ENCODE measurements around the gene GRWD1. TPM values are rescaled to one million over a fixed set of nuclear protein-coding genes. Genes with fewer than 3 reads are reported as not detected.

The GRWD1 gene
- total RNA-seq, 2 donors from 2014 or later, result 22.3 to 25.1 TPM

DNA sequence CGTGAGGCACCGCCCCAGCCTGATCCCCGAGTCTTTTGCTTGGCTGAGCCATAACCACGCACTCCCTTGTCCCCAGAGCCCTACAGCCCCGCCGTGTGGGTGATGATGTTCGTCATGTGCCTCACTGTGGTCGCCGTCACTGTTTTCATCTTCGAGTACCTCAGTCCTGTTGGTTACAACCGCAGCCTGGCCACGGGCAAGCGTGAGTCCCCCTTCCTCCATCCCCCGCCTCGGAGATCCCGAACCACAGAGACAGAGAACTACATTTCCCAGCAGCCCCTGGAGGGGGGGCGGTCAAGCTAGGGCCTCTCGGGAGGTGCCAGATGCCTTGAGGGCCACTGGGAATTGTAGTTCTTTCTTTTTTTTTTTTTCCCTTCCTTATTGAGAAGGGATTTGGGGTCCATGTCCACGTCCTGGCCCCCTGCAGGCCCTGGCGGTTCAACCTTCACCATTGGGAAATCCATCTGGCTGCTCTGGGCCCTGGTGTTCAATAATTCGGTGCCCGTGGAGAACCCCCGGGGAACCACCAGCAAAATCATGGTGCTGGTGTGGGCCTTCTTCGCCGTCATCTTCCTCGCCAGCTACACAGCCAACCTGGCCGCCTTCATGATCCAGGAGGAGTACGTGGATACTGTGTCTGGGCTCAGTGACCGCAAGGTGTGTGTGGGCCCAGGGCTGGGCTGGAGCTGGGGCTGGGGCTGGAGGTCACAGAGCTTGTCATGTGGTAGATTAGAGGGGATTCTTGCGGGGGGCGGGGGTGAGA, 26.4 kb upstream of the GRWD1 start:
- peak; percentile 55 to 65 for DNase-seq
- no peak for ATAC-seq
- intact Hi-C loops (cut with DNase I, micrococcal nuclease), result no loop called here

DNA sequence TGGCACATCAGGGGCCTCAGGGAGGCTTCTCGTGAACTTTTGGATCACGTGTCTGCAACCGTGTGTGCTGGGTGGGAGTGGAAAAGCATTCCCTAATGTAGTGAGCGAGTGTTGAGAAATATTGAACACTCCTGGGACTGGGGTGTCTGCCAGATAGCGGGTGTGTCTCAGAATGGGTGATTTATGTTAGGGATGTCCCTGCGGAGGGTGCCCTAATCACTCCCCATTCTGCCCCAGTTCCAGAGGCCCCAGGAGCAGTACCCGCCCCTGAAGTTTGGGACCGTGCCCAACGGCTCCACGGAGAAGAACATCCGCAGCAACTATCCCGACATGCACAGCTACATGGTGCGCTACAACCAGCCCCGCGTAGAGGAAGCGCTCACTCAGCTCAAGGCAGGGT, 24.2 kb upstream of the GRWD1 start:
- intact Hi-C loops (cut with DNase I, micrococcal nuclease), result no loop called here
- no peak for ATAC-seq
- no peak for DNase-seq

DNA sequence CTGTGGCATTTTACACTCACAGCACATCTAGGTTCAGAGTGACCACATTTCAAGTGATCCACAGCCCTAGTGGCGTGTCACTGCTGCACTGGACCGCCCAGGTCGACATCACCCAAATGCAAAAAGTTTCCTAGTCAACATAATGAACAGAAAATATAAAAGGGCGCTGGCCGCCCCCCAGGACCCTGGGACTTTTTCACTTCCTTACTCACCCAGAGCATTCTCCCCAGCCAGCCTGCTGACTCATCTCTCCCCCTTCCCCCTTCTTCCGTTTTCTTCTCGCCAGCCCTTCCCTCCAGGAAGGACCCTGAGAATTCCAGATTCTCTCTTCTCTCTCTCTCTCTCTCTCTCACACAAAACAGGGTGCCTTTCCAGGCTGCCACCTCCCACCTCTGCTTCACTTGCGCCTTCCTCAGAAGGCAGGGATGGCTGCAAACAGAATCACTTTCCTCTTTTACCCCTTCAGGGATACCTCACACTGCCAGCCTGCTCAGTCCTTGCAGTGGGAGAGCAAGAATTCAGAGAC, 21.0 kb upstream of the GRWD1 start:
- ATAC-seq (peak; percentile 20), DNase-seq (peak in 1 of 2 donors; percentile 12)
- intact Hi-C loops (cut with DNase I, micrococcal nuclease), result no loop called here

DNA sequence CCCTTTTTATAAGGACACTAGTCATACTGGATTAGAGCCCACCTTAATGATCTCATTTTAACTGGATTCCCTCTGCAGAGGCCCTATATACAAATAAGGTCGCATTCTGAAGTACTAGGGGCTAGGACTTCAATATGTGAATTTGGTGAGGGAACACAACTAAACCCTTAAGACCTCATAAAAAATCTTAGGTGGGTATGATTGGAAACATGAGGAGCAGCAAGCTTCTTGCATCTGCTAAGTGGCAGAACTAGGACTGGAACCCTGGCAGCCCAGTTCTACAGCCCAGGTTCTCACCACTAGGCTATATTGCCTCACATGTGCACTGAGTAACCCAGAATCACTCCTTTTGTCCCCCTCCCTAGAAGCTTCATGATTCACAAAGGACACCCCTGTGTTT, 17.1 kb upstream of the GRWD1 start:
- DNase-seq, result no peak
- no peak for ATAC-seq
- intact Hi-C loops (cut with DNase I, micrococcal nuclease), result no loop called here

DNA sequence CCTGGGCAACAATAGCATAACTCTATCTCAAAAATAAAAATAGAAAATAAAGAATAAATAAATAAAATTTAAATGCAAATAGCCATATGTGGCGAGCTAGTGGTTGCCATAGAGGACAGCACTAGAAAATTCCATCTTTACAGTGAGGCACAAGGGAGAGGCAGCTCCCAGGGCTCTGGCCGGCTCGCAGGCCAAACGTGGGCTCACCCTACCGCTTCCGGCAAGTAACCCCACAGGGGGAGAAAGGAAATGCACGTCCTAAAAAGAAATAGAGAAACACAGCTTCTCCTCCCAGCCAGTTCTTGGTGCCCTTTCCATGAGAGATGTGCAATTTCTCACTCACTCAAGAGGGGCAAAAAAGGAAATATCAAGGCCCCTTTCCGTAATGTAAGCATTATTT, 12.4 kb upstream of the GRWD1 start:
- DNase-seq, result no peak

DNA sequence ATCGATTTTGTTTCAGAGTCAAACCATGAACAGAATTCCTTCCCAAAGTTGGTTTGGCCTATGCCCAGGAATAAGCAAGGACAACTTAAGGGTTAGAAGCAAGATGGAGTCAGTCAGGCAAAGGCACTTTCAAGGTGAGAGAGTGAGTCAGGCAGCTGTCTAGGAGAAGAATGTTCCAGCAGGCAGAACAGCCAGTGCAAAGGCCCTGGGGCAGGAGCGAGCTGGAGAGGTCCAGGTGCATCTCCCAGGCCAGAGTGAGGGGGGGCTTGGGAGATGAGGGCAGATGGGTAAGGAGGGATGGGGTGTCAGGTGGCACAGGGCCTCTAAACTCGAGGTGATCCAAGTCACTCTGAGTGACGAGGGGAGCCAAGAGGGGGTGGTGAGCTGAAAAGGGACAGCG, 9.2 kb upstream of the GRWD1 start:
- ATAC-seq, result no peak
- intact Hi-C loops (cut with DNase I, micrococcal nuclease), result no loop called here
- no peak for DNase-seq

More for the DNA sequence above, 12.4 kb upstream of the GRWD1 start:
- no peak for ATAC-seq
- intact Hi-C loops (cut with DNase I, micrococcal nuclease), result no loop called here

DNA sequence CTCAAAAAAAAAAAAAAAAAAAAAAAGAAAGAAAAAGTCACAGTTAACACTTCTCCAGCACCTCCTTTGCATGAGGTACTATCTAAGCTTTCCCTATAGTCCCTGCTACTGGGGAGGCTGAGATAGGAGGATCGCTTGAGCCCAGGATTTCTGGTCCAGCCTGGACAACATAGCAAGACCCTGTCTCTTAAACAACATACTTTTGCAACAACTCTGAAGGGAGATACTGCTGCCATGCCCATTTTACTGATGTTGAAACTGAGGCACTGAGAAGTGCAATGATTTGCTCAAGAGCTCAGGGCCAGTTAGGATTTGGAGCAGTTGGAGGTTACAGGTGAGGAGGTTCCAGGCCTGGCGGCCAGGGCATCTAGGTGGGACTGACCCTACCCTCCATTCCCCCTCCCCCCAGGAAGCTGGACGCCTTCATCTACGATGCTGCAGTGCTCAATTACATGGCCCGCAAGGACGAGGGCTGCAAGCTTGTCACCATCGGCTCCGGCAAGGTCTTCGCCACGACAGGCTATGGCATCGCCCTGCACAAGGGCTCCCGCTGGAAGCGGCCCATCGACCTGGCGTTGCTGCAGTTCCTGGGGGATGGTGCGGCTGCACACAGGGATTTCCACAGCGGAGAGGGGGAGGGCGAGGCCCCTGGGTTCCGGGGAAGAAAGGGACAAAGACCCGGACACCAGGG, 4.3 kb upstream of the GRWD1 start:
- DNase-seq, result no peak
- ATAC-seq, result no peak
- intact Hi-C loops (cut with DNase I, micrococcal nuclease), result no loop called here

DNA sequence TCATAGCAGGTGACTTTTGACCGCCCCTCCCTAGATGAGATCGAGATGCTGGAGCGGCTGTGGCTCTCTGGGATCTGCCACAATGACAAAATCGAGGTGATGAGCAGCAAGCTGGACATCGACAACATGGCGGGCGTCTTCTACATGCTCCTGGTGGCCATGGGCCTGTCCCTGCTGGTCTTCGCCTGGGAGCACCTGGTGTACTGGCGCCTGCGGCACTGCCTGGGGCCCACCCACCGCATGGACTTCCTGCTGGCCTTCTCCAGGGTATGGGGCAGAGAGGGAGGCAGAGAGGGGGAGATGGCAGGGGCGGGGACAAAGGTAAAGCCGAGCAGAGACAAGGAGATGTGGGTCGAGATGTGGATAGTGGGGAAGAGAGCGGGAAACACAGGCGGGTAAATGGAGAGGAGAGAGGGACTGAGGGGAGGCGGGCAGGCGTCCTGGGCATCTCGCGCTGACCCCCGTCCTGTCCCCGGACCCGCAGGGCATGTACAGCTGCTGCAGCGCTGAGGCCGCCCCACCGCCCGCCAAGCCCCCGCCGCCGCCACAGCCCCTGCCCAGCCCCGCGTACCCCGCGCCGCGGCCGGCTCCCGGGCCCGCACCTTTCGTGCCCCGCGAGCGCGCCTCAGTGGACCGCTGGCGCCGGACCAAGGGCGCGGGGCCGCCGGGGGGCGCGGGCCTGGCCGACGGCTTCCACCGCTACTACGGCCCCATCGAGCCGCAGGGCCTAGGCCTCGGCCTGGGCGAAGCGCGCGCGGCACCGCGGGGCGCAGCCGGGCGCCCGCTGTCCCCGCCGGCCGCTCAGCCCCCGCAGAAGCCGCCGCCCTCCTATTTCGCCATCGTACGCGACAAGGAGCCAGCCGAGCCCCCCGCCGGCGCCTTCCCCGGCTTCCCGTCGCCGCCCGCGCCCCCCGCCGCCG, 3.4 kb upstream of the GRWD1 start:
- intact Hi-C loops (cut with DNase I, micrococcal nuclease), result no loop called here
- DNase-seq (no peak), ATAC-seq (no peak)

DNA sequence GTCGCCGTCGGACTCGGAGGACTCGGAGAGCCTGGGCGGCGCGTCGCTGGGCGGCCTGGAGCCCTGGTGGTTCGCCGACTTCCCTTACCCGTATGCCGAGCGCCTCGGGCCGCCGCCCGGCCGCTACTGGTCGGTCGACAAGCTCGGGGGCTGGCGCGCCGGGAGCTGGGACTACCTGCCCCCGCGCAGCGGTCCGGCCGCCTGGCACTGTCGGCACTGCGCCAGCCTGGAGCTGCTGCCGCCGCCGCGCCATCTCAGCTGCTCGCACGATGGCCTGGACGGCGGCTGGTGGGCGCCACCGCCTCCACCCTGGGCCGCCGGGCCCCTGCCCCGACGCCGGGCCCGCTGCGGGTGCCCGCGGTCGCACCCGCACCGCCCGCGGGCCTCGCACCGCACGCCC, 2.5 kb upstream of the GRWD1 start:
- DNase-seq (no peak), ATAC-seq (no peak)
- intact Hi-C loops (cut with DNase I, micrococcal nuclease), result no loop called here

DNA sequence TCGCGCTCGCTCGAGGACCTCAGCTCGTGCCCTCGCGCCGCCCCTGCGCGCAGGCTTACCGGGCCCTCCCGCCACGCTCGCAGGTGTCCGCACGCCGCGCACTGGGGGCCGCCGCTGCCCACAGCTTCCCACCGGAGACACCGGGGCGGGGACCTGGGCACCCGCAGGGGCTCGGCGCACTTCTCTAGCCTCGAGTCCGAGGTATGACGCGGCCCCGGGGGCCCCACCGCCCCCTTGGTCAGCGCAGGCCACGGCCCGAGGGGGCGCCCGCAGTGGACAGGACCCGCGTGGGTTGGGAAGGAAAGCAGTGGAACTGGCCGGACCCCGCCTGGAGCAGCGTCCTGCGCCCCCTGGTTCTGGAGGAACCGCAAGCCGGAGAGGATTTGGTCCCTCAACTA, 2.1 kb upstream of the GRWD1 start:
- intact Hi-C loops (cut with DNase I, micrococcal nuclease), result no loop called here
- DNase-seq (no peak), ATAC-seq (no peak)

DNA sequence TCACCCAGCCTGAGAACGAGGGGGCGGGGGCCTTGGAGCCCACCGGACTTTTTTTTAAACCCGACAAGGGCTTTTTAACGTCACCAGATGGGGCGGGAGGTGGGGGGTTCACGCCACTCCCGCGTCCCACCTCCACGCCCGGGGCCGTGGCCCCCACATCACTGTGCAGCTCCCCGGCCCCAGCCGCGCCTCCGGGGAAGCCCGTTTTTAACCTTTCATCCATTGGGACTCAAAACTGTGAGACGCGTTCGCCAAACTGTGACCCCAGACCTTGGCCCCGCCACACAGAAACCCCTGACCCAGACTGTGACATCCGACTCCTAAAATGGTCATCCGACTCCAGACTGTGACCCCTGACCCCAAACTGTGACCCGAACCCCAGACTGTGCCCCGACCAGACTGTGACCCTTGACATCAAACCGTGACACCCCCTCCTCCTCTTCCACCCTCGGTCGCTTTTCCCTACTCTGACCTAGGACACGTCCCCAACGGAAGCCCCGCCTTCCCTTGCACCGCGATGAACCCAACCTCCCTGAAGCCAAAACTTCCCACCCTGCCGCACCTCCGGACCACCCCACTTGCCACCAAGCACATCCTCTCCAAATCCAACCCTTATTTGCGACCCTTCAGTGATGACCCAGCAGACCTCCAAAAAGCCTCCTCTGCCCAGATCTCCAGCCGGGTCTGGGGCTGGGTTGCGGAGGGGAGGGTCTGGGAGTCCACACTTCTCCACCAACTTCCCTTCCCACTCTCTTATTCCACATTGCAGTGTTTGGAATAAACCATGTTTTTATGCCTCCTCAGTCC, 1.5 kb upstream of the GRWD1 start:
- DNase-seq (no peak), ATAC-seq (no peak)
- intact Hi-C loops (cut with DNase I, micrococcal nuclease), result no loop called here

DNA sequence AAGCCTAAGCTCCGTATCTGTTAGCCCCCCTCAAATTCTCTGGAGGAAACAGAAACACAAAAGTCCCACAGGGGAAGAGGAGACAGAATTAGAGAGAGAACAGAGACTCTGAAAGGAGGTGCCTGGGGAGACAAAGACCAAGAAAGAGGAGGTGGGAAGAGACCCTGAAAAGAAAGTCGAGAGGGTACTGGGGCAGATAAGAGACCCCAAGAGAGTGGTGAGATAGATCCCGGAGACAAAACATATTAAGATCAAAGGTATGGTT, 915 bp upstream of the GRWD1 start:
- intact Hi-C loops (cut with DNase I, micrococcal nuclease), result no loop called here
- ATAC-seq (no peak), DNase-seq (no peak)

DNA sequence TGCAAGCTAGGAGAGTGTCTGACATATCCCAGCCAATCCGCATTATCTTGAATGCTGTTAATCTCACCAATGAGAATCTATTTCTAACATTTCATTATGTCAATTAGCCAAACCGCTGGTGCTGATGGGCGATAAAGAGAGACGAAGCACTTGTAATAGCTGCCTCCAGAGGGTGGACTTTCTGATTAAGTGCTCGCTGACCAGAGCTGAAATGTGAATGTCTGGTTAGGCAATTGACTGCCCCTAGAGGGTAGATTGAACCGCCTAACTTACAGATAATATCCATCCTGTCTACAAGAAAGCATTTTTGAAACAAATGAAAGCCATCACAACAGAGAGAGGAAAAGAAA, 552 bp upstream of the GRWD1 start:
- intact Hi-C loops (cut with DNase I, micrococcal nuclease), result no loop called here
- ATAC-seq (peak; percentile 9), DNase-seq (no peak)

DNA sequence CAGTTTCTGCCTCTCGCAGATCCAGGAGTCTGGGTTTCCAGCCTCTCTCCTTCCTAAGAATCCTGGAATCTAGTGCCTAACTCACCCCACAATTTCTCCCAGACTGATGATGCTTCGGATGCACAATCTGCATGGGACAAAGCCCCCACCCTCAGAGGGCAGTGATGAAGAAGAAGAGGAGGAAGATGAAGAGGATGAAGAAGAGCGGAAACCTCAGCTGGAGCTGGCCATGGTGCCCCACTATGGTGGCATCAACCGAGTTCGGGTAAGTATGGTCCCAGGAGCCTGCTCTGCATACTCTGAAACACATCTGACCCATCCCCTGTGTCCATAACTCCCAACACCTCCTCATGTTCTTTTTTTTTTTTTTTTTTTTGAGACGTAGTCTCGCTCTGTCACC, 796 bp downstream of the GRWD1 start:
- intact Hi-C loops (cut with DNase I, micrococcal nuclease), result no loop called here
- DNase-seq (no peak), ATAC-seq (no peak)

DNA sequence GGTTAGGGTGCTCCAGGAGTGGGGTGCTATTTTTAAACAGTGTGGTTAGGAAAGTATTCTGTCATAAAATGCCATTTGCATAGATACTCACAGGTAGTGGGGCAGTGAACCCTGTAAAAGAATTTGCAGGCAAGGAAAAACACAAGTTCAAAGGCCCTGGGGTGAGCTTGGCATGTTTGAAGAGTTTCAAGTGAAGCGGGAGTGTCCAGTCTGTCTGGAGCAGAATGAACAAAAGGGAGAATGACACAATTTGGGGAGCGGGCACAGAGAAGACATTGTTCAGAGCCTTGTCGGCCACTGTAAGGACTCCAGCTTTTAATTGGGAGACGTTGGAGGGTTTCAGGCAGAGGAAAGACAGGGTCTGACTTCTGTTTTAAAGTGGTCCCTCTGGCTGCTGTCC, 2.8 kb downstream of the GRWD1 start:
- no peak for ATAC-seq
- intact Hi-C loops (cut with DNase I, micrococcal nuclease), result no loop called here

DNA sequence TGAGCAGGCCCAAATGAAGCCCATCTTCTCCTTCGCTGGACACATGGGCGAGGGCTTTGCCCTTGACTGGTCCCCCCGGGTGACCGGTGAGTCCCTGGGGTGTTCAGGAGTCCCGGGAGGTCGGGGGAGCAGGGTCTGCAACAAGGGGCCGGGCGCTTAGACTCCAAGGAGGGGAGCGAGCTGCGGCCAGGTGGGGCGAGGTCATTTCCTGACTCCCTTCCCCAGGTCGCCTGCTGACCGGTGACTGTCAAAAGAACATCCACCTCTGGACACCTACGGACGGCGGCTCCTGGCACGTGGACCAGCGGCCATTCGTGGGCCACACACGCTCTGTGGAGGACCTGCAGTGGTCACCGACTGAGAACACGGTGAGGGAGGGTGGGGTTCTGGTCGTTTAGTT, 4.7 kb downstream of the GRWD1 start:
- DNase-seq (no peak), ATAC-seq (no peak)
- intact Hi-C loops (cut with DNase I, micrococcal nuclease), result no loop called here

More for the DNA sequence above, 2.8 kb downstream of the GRWD1 start:
- DNase-seq, result no peak

DNA sequence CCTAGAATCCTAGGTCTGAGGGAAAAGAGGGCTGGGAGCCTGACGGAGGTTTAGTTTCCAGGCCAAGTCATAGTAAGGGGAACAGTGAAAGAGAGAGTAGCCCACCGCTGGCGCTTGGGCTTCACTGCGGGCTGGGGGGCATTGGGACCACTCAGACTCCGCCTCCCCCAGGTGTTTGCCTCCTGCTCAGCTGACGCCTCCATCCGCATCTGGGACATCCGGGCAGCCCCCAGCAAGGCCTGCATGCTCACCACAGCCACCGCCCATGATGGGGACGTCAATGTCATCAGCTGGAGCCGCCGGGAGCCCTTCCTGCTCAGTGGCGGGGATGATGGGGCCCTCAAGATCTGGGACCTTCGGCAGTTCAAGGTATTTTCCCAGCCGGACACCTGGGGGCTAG, 5.1 kb downstream of the GRWD1 start:
- ATAC-seq, result no peak
- no peak for DNase-seq
- intact Hi-C loops (cut with DNase I, micrococcal nuclease), result no loop called here

DNA sequence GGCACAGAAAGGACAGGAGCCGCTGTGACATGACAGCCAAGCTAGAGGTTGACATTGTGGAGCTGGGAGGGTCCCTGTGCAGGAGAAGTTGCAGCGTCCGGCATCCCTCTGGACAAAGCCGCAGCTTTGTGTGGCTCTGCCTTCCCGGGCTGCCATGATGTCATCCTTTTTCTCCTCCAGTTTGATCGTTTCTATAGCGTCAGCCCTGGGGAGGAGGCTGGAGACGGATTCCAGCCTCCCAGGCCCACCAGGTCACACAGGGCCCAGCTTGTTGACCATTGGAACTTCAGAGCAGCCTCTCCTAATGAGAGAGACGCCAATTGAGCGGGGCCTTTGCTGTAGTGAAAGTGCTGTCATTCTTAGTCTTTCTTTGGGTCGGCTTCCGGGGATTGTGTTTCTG, 5.8 kb downstream of the GRWD1 start:
- ATAC-seq (no peak), DNase-seq (no peak)
- intact Hi-C loops (cut with DNase I, micrococcal nuclease), result no loop called here
